ENCODE results near the gene MED1.
"Not testable (repeated sequence)": the region's sequence is repeated elsewhere in the genome, so short reads cannot be mapped to it uniquely, and the experiment has no call there.

The MED1 gene

GRCh38 chr17:39429600-39429999, 21.5 kb downstream of the MED1 start:
- no peak for DNase-seq

GRCh38 chr17:39416141-39416540, 34.9 kb downstream of the MED1 start:
- no peak for DNase-seq

- no peak for DNase-seq
These were observed 40.8 kb downstream of the MED1 start for GRCh38 chr17:39410279-39410678.

GRCh38 chr17:39408360-39408759, 42.7 kb downstream of the MED1 start:
- no peak for DNase-seq

- no peak for DNase-seq
These were observed 44.1 kb downstream of the MED1 start for GRCh38 chr17:39406951-39407350.

GRCh38 chr17:39405436-39405835, 45.6 kb downstream of the MED1 start:
- no peak for DNase-seq

- DNase-seq: no peak
These were observed 46.3 kb downstream of the MED1 start for GRCh38 chr17:39404542-39405378.

- no peak for DNase-seq
These were observed 48.0 kb downstream of the MED1 start for GRCh38 chr17:39402890-39403605.

- DNase-seq: peak; percentile 82
These were observed 48.7 kb downstream of the MED1 start for GRCh38 chr17:39402244-39402889.

- peak; percentile 65 for DNase-seq
These were observed 49.4 kb downstream of the MED1 start, which contains the start of gene FBXL20 for GRCh38 chr17:39401412-39402243. Gene FBXL20, minus strand, starts transcription at chr17:39401626. Its CDS starts 224 bp downstream, at chr17:39401402.

GRCh38 chr17:39400547-39401411, 50.3 kb downstream of the MED1 start:
- DNase-seq: no peak

- no peak for DNase-seq
These were observed 51.3 kb downstream of the MED1 start for GRCh38 chr17:39399791-39400190.

- DNase-seq: no peak
These were observed 57.3 kb downstream of the MED1 start for GRCh38 chr17:39393736-39394135.

- DNase-seq: no peak
These were observed 59.6 kb downstream of the MED1 start for GRCh38 chr17:39391448-39391847.

- no peak for DNase-seq
These were observed 66.0 kb downstream of the MED1 start for GRCh38 chr17:39385040-39385439.

- no peak for DNase-seq
These were observed 70.9 kb downstream of the MED1 start for GRCh38 chr17:39380144-39380543.

- no peak for DNase-seq
These were observed 74.6 kb downstream of the MED1 start for GRCh38 chr17:39376434-39376833.

GRCh38 chr17:39367805-39368204, 83.3 kb downstream of the MED1 start:
- not testable (repeated sequence) for DNase-seq

GRCh38 chr17:39365872-39366271, 85.2 kb downstream of the MED1 start:
- DNase-seq: no peak

GRCh38 chr17:39365242-39365641, 85.8 kb downstream of the MED1 start:
- no peak for DNase-seq

GRCh38 chr17:39364236-39365025, 86.6 kb downstream of the MED1 start:
- DNase-seq: no peak

Measured in NCI-H748 treated with DMSO at 0.1 percent for 48 hours (cell line).